Inflammatory macrophage treated with lipopolysaccharide for 4 hours (primary cell): ENCODE measurements around the gene BOLL.
A peak's percentile ranks its signal among the peaks of the same experiment; 100 is the strongest.
"Not testable (repeated sequence)": the region's sequence is repeated elsewhere in the genome, so short reads cannot be mapped to it uniquely, and the experiment has no call there.

ENCODE experiments used
- DNase-seq: peaks from one replicate; pipeline ENCODE4 v3.0.0-alpha.2; 2020

Gene BOLL

GRCh38 chr2:197784956-197785941, at the start of gene BOLL:
Gene BOLL (minus strand): TSS chr2:197785319. CDS start chr2:197781850, 3,469 bp downstream.
- DNase-seq, result no peak

- not testable (repeated sequence) for DNase-seq
Observed at GRCh38 chr2:197834771-197835170, 49.7 kb upstream of the BOLL start.

GRCh38 chr2:197828464-197829135, 43.5 kb upstream of the BOLL start:
- DNase-seq, result no peak

GRCh38 chr2:197827618-197828017, 42.5 kb upstream of the BOLL start:
- DNase-seq, result no peak

- DNase-seq, result no peak
Observed at GRCh38 chr2:197822333-197822732, 37.2 kb upstream of the BOLL start.

- DNase-seq, result peak; percentile 77
Observed at GRCh38 chr2:197821550-197822289, 36.6 kb upstream of the BOLL start.

DNA sequence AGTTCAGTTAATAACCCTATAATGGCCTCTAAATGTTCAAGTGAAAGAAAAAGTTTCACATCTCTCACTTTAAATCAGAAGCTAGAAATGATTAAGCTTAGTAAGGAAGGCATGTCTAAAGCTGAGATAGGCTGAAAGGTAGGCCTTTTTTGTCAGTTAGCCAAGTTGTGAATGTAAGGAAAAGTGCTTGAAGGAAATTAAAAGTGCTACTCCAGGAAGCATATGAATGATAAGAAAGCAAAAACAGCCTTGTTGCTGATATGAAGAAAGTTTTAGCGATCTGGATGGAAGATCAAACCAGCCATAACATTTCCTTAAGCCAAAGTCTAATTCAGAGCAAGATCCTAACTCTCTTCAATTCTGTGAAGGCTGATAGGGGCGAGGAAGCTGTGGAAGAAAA, 29.4 kb upstream of the BOLL start:
- DNase-seq, result no peak

DNA sequence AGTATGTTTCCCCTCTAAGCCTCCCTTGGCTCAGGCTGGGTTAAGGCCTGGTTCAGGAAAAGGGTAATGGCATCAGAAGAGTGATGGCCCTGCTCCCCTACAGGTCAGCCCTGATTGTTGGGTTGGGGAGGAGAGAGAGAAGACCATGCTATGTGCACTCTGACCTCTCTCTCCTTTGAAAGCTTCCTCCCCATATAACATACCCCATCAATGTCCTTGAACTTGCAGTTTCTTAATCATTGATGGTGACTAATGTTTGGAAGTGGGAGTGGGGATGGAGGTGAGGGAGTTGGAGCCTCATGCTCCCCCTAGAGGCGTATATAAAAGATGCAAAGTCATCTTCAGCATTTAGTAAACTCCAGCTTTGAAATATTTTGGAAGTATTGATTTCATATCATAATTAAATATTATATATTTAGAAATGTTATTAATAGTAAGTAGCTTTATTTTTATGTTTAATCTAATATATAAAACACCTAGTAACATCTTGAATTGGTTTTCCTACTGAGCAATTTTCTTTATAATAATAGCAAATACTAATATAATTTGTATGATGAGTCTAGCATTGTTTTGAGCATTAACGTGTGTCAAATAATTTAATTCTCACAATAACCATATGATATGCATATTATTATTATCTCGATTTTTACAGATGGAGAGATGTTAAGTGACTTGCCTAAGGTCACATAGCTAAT, 28.1 kb upstream of the BOLL start:
- DNase-seq, result peak; percentile 65

DNA sequence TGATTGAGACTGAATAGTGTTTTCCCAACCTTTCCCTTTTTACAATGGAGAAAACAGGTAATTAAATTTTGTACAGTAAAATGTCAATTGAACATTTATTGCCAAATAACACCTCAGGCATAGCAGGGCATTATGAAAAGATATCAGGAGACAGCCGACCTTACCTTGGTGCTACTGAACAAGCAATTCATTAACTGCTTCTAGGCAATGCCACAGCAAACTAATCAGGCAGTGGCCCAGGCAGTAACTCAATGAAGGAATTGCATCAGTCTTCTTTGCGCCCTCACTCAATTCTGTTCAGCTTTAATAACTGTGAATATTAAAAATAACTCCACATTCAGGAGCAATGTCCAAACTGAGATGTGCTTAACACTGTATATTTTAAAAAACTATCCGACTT, 25.4 kb upstream of the BOLL start:
- DNase-seq, result no peak

- no peak for DNase-seq
Observed at GRCh38 chr2:197810016-197810415, 24.9 kb upstream of the BOLL start.

DNA sequence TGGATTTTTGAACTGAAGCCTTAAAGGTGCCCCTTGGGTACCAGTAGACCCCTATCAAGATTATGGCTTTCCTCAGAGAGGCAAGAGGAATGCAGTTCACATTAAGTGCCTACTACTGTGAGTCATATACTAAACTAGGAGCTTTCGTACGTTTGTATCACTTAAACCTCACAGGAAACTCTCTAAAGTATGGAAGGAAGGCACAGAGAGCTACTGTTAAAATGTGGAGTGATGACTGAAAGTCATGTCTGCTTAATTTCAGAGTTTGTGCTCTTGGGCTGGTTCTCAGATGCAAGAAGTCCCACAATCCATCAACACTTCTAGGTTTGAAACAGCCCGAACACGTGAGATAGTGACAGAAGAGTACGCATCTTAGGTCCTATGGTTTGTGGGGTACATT, 23.9 kb upstream of the BOLL start:
- DNase-seq, result no peak

- peak; percentile 42 for DNase-seq
Observed at GRCh38 chr2:197805715-197806633, 20.9 kb upstream of the BOLL start.

DNA sequence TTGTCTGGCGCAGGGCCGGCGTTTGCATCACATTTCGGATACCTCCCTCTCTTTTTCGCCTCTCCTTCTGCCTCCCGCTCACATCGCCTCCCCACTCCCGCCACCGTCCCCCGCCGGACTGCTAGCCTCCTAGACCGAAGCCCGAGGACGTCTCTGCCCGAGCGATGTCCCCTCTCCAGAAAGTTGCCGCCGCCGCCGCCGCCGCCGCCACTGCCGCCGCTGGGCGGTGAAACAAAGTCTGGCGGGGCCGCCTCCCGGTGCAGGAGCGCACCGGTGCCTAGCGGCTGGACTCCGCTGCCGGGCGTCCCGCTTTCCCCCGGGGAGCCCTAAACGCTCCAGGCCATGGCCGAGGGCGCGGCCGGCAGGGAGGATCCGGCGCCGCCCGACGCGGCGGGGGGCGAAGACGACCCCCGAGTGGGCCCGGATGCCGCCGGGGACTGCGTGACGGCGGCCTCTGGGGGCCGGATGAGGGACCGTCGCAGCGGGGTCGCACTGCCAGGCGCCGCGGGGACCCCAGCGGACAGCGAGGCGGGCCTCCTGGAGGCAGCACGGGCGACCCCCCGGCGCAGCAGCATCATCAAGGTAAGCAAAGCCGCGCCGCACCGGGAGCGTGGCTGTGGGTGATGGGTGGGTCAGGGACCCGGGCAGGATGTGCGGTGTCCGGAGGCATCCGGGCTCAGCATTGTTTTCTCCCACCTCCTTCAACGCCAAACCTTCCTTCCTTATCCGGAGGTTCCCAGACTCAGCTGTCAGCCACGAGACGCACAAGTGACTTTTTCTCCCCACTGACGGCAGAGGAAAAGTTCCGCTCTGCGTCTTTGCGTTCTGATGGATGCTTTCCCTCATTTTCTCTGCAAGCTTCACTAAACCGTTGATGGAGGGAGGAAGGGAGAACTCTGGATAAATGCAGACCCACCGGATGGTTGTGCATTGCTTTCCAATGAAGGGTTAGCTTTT, 19.9 kb upstream of the BOLL start:
- peak; percentile 51 for DNase-seq

DNA sequence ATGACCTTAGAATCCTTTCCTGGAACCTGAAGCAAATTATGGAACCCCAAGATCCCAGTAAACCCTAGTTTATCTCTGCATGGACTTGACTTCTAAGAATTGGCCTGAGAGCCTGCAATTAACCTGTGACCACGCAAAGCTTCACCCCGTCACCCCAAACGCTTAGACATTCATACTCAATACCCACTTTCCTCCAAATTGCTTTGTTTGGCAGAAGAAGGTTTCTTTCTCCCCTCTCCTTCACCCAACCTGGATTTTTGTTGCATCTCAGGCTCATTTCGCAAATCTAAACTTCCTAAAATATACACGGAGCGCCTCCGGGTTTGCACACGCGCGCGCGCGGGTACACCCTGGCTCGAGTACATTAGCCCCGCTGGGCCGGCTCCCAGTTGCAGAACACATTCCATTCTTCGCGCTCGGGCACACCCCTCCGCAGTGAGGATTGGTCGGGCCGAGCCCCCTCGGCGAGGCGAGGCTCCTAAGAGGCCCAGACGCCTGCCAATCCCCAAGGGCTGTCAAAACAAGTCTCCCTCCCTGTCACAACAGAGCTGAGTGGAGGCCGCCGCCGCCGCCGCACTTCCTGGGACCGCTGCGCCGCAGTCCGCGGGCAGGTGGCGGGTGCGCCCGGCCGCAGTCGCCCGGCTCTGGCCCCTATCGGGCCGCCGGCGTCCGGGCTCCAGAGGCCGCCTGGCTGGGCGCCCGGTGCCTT, 19.1 kb upstream of the BOLL start, which contains the start of gene PLCL1:
TSS of gene PLCL1 (plus strand) at position 545 of the 709 bp plus-strand sequence.
- DNase-seq, result peak; percentile 94

DNA sequence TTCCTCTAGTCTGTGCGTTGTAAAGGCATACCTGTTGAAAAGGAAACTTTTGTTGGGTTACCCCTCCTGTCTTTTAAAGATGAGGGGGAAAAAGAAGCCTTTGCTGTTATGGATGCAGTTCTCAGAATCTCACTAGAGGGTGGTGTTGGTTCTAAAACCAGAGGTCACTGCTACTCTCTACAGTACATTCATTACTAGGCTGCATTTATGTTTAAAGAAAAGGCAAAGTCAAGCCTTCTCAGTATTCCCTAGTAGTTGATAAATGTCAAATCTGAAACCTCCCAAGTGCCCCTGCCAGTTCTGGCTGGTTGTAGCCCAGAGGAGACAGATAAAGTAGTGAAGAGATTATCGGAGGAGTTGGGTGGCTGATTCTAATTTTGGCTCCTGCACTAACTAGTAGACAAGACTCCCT, 17.9 kb upstream of the BOLL start:
- peak; percentile 63 for DNase-seq

GRCh38 chr2:197801033-197801432, 15.9 kb upstream of the BOLL start:
- no peak for DNase-seq

DNA sequence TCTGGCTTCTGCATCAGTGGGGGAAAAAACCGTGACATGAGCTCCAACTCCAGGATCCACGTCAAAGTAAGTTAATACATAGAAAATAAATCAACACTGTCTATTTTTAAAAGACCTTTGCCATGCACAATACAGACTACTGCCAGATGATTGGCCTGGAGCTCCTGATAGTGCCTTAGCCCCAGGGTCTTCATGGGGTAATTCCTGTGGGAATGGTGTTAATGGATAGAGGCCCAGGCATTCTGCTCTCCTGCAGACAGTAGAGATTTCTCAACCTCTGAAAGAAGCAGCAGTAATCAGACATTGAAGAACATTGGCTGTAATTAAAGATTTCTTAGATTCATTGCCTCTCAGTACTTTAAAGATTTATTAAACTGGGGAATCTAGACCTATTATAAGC, 15.0 kb upstream of the BOLL start:
- no peak for DNase-seq

DNA sequence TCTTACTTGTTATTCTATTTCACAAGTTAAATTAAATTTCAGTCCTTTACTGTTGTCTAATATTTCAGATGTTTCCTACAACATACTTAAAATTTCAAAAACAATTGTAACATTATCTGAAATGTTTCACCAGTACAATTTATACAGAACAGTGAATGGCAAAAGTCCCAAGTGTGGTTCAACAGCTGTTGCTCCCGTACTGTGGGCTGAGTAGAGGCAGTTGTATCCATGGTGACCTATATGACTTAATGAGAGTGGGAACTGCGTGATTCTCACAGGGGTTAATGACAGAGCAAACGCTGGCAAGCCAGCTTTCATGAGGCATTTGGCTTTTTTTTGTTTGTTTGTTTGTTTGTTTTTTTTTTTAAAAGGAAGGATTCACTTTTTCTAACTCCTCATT, 13.9 kb upstream of the BOLL start:
- DNase-seq, result no peak

GRCh38 chr2:197798187-197798586, 13.1 kb upstream of the BOLL start:
- DNase-seq, result no peak

GRCh38 chr2:197795277-197795676, 10.2 kb upstream of the BOLL start:
- no peak for DNase-seq
